Testis (tissue), 5 donors: Measurements from ENCODE around the gene BCL2L1. TPM values are rescaled to one million over a fixed set of nuclear protein-coding genes. Genes with fewer than 3 reads are reported as not detected.
A peak's percentile ranks its signal among the peaks of the same experiment; 100 is the strongest.

ENCODE experiments used
- DNase-seq: peaks from one replicate; pipeline ENCODE4 v3.0.0-alpha.2; 2019
- H3K27ac ChIP-seq, 2 donors: fragments of 200-600 bp; sonication (generic); one replicate each; pipeline ENCODE4 v1.5.1; 2019
- H3K27me3 ChIP-seq: fragments of 200-600 bp; sonication (generic); one replicate; pipeline ENCODE4 v1.5.1; 2019
- H3K36me3 ChIP-seq: fragments of 200-600 bp; sonication (generic); one replicate; pipeline ENCODE4 v1.5.1; 2017; ENCODE audit warnings: low read depth; ENCODE audit errors: missing control alignments
- H3K4me1 ChIP-seq: fragments of 200-600 bp; sonication (generic); one replicate; pipeline ENCODE4 v1.5.1; 2019
- H3K4me3 ChIP-seq, 2 donors: fragments of 200-600 bp; sonication (generic); one replicate each; pipeline ENCODE4 v1.5.1; 2017 to 2019
- H3K9me3 ChIP-seq: fragments of 200-600 bp; sonication (generic); one replicate; pipeline ENCODE4 v1.5.1; 2017
- CTCF ChIP-seq, 3 experiments: fragments of 450-650 bp in 2 of 3; fragments of 200-600 bp in 1 of 3; sonication (generic) in 1 of 3; IDR thresholded peaks; one replicate each; pipeline ENCODE4 v1.5.1; 2016 to 2019; ENCODE audit warnings: antibody characterized with exemption in 3 of 3, mild to moderate bottlenecking in 2 of 3, moderate library complexity in 1 of 3
- POLR2A ChIP-seq: fragments of 450-650 bp; IDR thresholded peaks from one replicate; pipeline ENCODE4 v1.6.1; 2017; ENCODE audit warnings: antibody characterized with exemption, mild to moderate bottlenecking, moderate library complexity
- WGBS, 2 donors: methylation state at CpG; one replicate each; pipeline ENCODE4 v1.1.5; 2018; 5-methylcytosine and 5-hydroxymethylcytosine counted together
- intact Hi-C: fragments of 100-400 bp; cut with DNase I; formaldehyde crosslinking; loops from one replicate; pipeline ENCODE4 v1.15.1; 2023; ENCODE audit warnings: low total_unique reads
- long read RNA-seq, 2 donors: transcript quantifications; one replicate each; lab custom pipeline, GENCODE V29; 2026
- polyA plus RNA-seq: library from polyadenylated mRNA; stranded (reverse); fragments of 350-450 nt; fragmentation: Illumina TruSeq; extraction: RNeasy Lipid Tissue Mini Kit (QIAGEN cat#74804); gene quantifications from one replicate; pipeline ENCODE4 v1.2.3, GENCODE V29; 2014; ENCODE audit warnings: low read depth, low replicate concordance; ENCODE audit not compliant: insufficient read depth
- total RNA-seq, 2 donors: library from RNA; depleted of rRNA; stranded (reverse); fragments of >200 nt; gene quantifications; one replicate each; pipeline ENCODE4 v1.2.3, GENCODE V29; 2016

BCL2L1 gene
- total RNA-seq (10 to 100 TPM; 83.0 to 84.7 TPM), polyA plus RNA-seq (122 TPM)
- long read RNA-seq, donor 1, partial matches to known transcripts, result 0 of 12 reads
- long read RNA-seq, donor 1, other reads (novel, unspliced or antisense), result 0 of 12 reads
- long read RNA-seq, donor 2, transcript BCL2L1-201 (3 exons, 2,610 nt), result major isoform, 5 of 7 reads
- long read RNA-seq, donor 2, partial matches to known transcripts, result 0 of 7 reads
- long read RNA-seq, donor 2, other reads (novel, unspliced or antisense), result 0 of 7 reads

- whole genome bisulfite sequencing, 2 donors, result 0 to 2% methylated on average over 21 to 38 of the region's 38 CpGs
- no peaks in the 10 kb centered on the region for H3K27me3 ChIP-seq
- intact Hi-C loops, result no loop called here
- H3K4me1 ChIP-seq, result peaks cover 24% of the 10 kb centered on the region
- TF ChIP-seq CTCF (IDR thresholded peaks at IDR 0.05), result peak; percentile 28 to 79 (median 59)
- TF ChIP-seq POLR2A, result no peak
- peak within 1 kb of the TSS; percentile 97 to 99 for H3K27ac ChIP-seq
- no peaks in the 10 kb centered on the region for H3K9me3 ChIP-seq
- peak within 1 kb of the TSS; percentile 79 to 83 for H3K4me3 ChIP-seq
- no peaks in the 10 kb centered on the region for H3K36me3 ChIP-seq
- DNase-seq, result peak; percentile 84
These were observed at the start of gene BCL2L1 for GRCh38 chr20:31722257-31723068. TSS of gene BCL2L1 (minus strand) at chr20:31722868. CDS start at chr20:31722218, 650 bp downstream.

GRCh38 chr20:31770243-31770642 lies 47.6 kb upstream of the BCL2L1 start:
- WGBS, 2 donors, result 67 to 68% methylated on average over 1 of the region's 1 CpG
- TF ChIP-seq CTCF (IDR thresholded peaks at IDR 0.05), result no peak
- TF ChIP-seq POLR2A, result no peak
- Histone ChIP-seq H3K36me3 (no peaks in the 10 kb centered on the region), H3K4me1 (peaks cover 3% of the 10 kb centered on the region), H3K27me3 (no peaks in the 10 kb centered on the region), H3K9me3 (no peaks in the 10 kb centered on the region), H3K4me3 (no peak overlapping the region), H3K27ac (no peak overlapping the region)
- no peak for DNase-seq
- intact Hi-C loops, result no loop called here

- DNase-seq, result no peak
- peaks cover 3% of the 10 kb centered on the region for H3K4me1 ChIP-seq
- no peaks in the 10 kb centered on the region for H3K9me3 ChIP-seq
- 79 to 86% methylated on average over 5 of the region's 5 CpGs for WGBS, 2 donors
- H3K4me3 ChIP-seq, result no peak overlapping the region
- intact Hi-C loops, result no loop called here
- H3K27ac ChIP-seq, result no peak overlapping the region
- TF ChIP-seq CTCF (IDR thresholded peaks at IDR 0.05), result no peak
- TF ChIP-seq POLR2A, result no peak
- no peaks in the 10 kb centered on the region for H3K27me3 ChIP-seq
- H3K36me3 ChIP-seq, result no peaks in the 10 kb centered on the region
These were observed 47.0 kb upstream of the BCL2L1 start for GRCh38 chr20:31769681-31770080.

GRCh38 chr20:31767805-31768204 lies 45.1 kb upstream of the BCL2L1 start:
- H3K27ac ChIP-seq, result peak overlapping the region; percentile 33 to 62
- no peak for DNase-seq
- no peaks in the 10 kb centered on the region for H3K9me3 ChIP-seq
- H3K4me1 ChIP-seq, result peaks cover 3% of the 10 kb centered on the region
- 95 to 100% methylated on average over 3 of the region's 3 CpGs for WGBS, 2 donors
- no peaks in the 10 kb centered on the region for H3K27me3 ChIP-seq
- no peaks in the 10 kb centered on the region for H3K36me3 ChIP-seq
- H3K4me3 ChIP-seq, result no peak overlapping the region
- intact Hi-C loops, result no loop called here
- no peak for TF ChIP-seq POLR2A
- TF ChIP-seq CTCF (IDR thresholded peaks at IDR 0.05), result no peak
